OCI-M1 (cell line): ENCODE data around the gene RNF217.
A peak's percentile ranks its signal among the peaks of the same experiment; 100 is the strongest.

ENCODE experiments used
- DNase-seq: peaks from one replicate; lab custom pipeline; 2025; lab: John Stamatoyannopoulos, UW

RNF217 gene

DNA sequence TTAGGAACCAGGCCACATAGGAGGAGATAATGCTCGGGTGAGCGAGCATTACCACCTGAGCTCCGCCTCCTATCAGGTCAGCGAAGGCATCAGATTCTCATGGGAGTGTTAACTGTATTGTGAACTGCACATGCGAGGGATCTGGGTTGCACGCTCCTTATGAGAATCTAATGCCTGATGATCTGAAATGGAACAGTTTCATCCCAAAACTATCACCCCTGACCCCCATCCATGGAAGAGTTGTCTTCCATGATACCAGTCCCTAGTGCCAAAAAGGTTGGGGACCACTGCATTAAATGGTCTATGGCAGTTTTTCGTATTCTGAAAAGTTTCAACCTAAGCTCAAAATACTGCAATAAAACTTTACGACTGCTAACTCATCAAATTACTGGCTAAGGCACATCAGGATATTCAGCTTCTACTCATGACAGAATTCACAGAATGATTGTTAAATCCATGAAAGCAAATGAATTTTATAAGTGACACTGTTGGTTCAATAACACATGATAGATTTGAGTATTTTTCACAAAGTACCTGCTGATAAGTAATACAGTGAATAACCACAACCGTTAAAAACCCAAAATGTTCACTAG is 25.9 kb downstream of the RNF217 start:
- DNase-seq: no peak

DNA sequence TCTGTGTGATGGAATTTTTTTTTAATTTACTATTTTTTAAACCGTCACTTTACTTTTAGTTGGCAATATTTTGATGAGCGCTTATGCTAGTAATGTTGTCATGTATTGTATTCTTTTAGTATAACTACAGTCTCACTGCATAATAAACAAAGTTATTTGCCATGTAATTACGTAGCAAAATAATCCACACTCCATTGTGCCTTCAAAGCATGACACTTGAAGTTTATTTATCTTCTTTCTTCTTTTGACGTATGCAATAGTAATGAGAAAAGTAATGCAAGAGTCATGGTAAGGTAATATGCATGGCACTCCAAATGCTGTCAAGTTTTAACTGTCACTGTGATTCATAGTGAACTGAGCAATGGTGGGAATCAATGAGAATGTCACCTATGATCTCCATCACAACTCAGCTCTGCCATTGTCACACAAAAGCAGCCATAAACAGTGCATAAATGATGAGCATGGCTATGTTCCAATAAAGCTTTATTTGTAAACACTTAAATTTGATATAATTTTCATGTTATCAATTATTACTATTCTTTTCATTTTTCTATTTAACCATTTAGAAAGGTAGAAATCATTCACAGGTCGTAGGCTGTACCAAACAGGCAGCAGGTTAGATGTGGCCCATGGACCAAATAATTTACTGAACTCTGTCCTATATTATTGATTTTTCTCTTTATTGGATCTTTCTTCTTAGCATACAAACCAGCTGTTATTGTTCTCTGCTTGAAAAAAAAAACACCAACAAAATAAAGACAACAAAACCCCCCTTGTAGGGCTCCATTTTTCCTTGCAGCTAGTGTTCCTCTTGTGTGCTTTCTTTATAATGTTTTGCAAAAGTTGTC is 27.1 kb downstream of the RNF217 start:
- no peak for DNase-seq

DNA sequence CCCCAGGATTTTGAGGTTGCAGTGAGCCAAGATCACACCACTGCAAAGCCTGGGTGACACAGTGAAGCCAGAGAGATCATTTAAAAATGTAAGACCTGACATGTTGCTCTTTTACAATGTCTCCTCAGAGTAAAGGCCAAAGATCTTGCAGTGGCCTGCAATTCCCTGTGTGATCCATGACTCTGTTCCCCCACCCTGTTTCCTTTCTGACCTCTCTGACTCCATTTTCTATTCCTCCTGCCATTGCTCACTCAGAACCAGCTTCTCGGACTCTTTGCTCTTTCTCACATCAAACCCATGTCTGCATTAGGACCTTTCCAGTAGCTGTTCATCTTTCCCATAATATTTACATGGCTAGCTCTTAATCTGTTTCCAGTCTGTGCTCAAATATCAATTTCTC is 28.8 kb downstream of the RNF217 start:
- no peak for DNase-seq

DNA sequence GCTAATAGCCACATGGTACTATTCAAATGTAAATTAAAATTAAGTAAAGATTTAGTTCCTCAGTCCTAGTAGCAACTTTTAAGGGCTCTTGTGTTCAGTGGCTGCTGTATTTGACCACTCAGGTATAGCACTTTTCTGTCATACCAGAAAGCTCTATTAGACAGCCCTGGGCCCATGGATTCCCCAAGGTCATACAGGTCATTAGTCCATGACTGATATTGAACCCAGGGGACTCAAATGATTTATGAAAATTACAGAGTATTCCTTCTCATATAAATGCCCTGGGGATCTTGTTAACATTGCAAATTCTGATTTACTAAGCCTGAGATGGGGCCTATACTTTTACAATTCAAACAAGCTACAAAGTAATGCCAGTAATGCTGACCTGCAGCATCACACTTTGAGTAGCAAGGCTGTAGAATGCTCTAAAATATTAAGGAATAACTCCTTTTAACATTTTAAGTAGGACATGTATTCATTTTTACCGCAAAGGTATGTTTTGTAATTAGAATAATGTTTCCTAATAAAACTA is 29.6 kb downstream of the RNF217 start:
- DNase-seq: no peak

DNA sequence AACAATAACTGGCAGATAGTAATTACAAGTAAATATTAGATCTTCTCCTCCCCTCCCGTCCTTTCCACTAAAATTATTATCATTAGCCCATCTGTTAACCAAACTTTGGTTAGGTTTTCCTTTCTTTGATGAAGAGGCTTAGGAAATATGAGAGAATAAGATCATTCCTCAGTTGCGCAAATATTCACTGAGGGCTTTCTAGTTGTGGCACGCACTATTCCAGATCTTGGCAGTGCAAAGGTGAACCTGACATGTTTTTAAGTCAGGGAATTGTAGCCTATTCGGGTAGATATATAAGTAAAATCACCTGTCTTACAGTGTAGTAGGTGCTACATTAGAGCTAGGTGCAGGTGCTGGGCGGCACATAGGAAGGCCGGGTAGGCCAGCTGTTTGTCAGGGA is 31.1 kb downstream of the RNF217 start:
- DNase-seq: no peak

DNA sequence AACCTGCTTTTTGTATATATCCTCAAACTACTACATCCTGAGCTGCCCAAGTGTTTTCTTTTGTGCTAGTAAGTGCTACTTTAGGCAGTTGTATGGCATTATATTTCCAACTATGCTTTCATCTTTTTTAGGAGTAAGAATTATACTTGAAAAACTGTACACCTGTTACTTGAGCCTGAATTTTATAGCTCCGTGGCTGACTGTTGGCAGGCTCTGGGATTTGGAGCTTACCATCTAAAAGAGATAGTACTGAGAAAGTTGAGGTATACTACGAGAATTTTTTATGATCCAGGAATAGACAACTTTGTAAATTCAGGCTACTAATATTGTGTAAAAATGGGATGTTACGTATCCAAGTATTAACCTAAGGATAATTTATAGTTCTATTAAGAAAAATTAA is 32.4 kb downstream of the RNF217 start:
- no peak for DNase-seq

DNA sequence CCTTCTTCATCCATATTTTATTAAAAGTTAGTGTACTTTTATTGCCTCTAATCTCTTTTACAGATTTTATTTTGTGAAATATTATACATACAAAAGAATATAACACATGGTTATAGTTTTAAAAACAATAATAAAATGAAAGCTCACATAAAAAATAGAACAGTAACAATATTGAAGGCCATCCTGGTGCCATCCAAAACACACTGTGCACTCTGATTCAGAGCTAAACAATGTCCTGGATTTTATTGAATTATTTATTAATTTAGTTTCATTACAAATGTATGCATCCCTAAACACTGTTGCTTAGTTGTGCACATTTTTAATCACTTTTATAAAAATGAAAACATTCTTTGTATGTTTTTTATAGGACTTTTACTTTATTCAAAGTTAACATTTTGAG is 32.9 kb downstream of the RNF217 start:
- DNase-seq: no peak

DNA sequence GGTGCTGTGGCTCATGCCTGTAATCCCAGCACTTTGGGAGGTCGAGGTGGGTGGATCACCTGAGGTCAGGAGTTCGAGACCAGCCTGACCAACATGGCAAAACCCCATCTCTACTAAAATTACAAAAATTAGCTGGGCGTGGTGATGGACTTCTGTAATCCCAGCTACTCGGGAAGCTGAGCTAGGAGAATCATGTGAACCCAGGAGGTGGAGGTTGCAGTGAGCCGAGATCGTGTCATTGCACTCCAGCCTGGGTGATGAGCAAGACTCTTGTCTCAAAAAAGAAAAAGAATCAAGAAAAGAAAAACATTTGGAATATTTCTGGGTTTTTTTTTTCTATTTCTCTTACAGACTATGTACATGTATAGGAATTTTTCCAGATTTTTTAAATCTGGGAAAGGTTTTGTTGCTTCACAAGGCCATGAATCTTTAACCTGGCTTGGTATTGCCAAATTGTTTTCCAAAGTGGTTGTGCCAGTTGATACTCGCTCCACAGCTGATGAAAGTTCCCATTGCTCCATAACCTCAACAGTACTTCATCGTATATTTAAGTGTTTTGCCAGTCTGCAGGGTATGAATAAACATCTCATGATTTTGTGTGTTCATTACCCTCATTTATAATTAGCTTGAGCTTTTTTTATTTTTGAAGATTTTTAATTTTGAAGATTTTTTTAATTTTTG is 33.5 kb downstream of the RNF217 start:
- no peak for DNase-seq

DNA sequence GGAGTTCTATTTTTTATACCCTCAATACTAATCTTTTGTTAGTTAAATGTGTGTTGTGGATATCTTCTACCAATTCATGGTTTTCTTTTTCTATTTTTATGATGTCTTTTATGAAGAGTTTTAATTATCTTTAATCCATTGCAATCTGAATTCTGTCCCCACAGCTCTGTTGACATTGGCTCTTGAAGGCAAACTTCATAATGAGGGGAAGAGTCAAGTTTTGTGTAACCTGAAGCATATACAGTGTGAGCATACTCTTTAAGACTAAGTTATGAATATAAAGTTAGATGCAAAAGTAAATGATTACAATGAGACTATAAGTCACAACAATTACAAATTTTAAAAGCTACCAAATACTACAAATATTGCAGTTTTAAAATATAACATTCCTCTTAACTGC is 34.2 kb downstream of the RNF217 start:
- no peak for DNase-seq

DNA sequence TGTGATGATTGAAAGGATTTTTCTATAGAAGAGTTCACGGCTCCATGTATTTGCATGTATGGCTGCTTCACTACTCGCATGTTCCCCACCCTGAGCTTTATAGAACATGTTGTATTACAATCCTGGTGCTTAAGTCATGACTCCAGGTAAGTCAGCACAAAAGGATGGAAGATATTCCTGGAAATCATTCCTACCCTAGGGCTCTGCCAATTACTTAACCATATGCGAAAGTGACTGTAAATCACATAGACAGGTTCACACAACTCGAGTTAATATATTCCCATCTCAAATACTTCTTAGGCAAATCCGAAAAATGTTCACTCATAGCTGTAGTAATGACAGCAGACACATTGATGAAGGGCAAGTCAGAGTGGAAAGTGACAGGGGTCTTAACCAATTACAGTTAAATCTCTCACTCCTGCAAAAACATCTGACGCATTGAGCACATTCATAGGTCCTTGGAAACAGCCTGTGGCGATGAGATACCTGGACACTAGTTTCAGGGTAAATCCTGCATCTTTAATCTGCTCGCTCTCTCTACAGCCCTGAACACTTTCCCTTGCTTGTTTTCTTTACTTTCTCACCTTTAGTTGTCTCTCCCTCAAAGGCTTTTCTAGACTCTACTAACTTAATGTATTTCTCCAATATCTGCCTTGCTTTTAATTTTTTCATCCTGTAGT is 35.1 kb downstream of the RNF217 start:
- DNase-seq: no peak

DNA sequence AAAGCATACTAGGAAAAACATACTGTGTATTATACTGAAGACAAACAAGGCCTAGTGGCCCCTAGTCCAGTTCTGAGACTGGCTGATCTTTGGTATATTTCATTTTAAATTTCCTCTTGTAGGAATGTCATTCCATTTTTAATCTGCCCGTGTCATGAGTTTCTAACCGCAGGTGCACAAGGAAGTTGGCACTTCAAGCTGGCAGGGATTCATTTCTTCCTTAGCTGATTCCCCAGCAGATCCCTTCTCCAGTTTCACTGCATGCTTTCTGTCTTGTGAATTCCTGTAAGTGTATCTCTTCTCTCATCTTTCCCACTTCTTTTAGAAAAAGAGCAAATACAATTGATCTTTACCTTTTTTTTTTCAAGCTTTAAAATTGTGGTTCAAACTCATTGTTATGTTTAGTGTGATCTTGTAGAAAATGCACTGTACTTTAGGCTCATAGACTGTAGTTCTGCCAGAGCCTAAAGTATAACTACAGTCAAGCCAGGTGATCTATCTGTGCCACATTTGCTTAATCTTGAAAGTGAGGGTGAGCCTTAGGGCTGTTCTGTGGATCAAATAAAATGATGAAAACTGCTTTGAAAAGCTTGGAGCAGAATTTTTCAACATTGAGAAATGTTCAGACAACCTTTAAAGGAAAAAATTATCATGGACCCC is 37.0 kb downstream of the RNF217 start:
- DNase-seq: no peak

DNA sequence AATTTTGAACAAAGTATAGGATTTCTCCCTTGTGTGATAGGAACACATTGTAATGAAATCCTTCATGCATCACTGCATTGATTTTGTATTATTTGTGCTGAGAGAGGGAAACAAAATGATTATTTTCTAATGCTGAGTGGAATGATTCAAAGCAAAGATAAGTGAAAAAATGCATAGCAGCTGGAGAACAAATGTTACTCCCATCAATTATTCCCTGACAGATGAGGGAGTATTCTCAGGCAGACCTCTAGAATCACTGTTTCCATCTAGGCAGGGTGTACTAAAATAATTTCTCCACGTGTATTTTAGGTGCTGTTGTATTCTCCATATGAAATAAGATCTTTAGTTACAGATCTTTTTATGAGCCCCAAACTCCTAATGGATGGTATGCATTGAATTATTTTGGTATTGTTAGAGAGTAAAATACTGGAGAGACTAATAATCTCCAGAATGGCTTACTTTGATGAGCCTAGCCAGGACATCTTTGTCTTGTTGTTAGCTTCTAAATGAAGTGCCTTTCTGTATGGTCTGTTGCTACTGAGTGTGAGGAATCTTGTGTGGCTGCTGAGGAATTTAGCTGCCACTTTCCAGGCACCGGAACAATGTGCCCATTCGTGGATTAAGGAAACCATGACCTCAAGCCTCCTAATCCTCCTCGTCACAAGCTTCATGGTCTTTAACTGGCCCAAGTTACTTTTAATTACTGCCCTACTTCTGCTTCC is 39.6 kb downstream of the RNF217 start:
- no peak for DNase-seq

DNA sequence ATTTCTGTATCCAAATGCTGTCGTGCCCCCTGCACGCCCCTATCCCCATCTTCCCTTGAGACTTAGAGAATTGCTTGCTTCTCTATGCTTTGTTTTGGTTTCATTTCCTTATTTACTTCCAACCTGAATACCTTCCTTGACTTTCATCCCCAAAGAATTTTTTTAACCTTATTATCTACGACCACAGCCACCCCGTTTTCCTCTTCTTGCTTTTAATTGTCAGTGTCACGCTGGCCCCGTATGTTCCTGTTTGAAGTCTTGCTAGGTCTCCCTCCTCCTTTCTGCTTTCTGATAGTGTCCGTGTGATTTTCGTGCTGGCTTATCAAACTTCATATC is 40.1 kb downstream of the RNF217 start:
- peak; percentile 43 for DNase-seq

DNA sequence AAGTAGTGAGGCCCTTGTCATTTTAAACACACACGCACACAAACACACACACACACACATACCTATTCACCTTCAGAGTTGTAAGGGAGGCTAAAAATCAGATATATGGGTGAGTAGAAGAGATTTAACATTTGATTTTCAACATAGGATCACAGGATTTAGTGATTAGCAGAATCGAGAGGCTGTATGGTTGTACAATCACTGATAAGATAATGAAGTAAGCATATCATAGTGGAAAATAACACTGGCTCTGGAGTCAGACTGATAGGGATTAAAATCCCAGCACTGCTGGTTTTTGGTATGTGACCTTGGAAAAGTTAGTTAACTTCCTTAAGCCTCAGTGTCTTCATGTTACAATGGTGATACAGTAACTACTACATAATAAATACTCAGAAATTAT is 40.8 kb downstream of the RNF217 start:
- no peak for DNase-seq

DNA sequence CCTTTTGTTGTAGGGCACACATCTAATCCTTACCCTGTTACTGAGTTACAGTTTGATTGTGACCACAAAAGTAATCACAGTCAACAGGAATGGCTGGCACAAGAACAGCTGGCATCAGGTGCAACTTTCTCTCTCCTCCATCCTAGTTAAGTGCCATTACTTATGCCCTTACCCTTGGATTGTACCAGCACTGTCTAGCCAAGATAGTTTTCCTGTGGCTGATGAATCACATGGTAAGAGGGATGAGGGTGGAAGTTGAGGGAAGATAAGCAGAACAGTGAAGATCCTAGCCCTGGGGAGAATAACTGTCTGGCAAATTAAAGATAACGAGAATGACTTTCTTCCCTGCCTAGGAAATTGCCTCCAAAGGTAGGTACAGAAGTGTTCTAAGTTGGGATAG is 42.0 kb downstream of the RNF217 start:
- DNase-seq: peak; percentile 72

DNA sequence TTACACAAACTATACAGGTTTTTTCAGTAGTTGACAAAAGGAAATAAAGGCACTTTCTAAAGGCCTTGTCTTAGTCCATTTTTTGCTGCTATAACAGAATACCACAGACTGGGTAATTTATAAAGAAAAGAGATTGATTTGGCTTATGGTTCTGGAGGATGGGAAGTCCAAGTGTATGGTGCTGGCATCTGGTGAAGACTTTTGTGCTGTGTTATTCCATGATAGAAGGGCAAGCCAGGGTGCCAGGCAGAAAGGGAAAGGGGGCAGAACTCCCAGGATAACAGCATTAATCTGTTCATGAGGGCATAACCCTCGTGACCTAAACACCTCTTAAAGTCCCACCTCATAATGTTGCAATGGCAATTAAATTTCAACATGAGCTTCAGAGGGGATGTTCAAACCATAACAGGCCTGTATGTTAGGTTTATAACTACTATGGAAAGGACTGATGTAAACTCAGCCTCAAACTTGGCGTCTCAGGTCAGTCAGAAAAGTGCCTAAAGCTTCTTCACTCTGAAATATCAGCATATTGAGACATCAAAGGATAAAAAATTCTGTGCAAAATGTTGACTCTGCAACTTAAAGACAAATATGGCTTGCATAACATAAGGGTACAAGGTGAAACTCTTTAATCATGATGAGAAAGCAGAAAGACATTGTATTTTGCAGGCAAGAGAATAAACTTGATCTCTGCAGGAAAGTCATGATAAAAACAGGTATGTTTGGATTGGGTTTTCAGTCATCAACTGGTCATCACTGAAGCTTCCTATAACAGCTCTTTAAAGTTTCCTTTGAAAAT is 42.8 kb downstream of the RNF217 start:
- DNase-seq: no peak

DNA sequence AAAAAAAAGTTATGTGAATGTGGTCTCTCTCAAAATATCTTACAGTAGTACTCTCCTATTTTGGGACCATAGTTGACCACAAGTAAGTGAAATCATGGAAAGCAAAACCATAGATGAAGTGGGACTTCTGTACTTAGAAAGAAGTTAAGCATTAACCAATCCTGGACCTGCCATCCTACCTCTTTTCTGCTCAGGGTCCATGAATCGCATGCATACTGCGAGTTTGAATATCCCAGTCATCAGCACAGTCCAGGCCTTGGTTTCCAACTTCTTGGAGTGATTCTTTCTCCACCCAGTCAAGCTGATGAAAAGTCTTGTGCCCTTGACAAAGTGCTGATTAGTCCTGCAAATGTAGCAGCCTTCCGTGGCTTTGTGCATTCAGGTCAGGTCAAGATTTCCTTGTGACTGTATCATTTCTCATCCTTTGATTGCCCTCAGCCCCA is 46.0 kb downstream of the RNF217 start:
- no peak for DNase-seq

DNA sequence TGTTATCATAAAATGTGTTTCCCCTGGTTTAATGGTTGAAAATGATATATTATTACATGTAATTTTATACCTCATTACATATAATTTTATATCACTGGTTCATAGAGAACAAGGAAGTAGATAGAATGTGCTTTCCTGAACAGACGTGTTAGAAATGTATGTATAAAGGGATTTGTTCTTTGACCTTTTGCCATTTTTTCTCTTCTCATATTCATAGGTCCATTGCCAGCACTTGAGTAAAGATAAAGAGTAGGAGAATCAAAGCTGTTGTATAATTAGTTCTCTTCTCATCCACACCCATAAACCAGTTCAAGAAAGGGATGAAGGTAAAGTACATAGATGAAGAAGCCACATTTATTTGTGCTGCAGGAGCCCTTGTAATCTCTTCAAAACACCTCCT is 46.7 kb downstream of the RNF217 start:
- DNase-seq: no peak

DNA sequence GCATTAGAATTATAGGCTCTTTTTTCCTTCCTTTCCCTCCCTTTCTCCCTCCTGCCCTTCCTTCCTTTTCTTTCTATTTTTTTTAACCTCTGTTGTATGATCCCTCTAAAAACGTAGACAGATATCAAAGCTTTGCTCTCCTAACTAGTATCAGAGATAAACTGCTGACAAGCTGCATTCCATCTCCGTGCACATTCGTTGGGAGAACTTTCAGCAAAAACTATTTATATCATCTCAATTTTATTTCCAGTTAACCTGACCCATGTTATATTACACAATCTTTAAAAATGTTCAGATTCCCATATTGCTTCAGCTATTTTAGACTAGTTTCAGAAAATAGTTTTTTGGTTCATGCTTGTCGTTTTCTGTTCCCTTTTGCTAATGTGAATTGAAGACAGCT is 47.3 kb downstream of the RNF217 start:
- DNase-seq: no peak

DNA sequence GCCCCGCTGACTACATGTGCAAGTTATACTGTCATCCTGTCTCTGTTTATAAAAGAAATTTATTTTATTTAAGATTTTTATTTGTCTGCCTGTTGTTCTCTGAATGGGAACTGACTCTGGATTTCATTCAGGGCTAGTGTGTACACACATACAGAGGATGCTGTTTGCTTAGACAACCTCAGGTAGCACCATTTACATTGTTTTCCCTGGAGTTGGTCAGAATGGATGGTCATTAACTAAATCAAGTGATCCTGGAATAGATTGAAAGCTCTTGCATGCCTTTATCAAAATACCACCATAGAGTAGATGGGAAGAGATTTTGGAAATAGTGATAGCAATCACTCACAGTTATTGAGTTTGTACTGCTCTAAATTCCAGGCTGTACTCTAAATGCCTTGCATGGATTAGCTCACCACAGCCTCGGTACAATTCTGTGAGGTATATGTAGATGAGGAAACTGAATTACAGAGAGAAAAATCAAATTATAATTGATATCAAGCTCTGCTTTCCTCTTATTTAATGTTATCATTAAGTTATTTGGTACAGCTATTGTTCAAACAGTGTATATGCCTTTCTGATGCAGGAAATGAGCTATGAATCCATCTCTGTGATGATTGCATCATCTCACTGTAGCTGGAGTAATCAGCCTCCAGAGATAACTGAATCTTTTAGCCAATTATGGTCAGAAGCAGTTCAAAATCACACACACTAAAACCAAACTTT is 51.9 kb downstream of the RNF217 start:
- DNase-seq: peak; percentile 89
